WTC11 (cell line): Measurements from ENCODE around the gene TSPAN1. TPM values are rescaled to one million over a fixed set of nuclear protein-coding genes. Genes with fewer than 3 reads are reported as not detected.

Source experiments
- CBFB ChIP-seq: sonication (generic); formaldehyde crosslinking; IDR thresholded peaks from 2 replicates; pipeline ENCODE4 v1.8.1; 2022; ENCODE audit warnings: mild to moderate bottlenecking, low read depth, missing genetic modification reagents
- CREM ChIP-seq: sonication (generic); formaldehyde crosslinking; IDR thresholded peaks from 2 replicates; pipeline ENCODE4 v1.8.1; 2022; ENCODE audit warnings: mild to moderate bottlenecking, missing genetic modification reagents, moderate library complexity
- ELF4 ChIP-seq: sonication (generic); formaldehyde crosslinking; IDR thresholded peaks from 2 replicates; pipeline ENCODE4 v1.8.1; 2022; ENCODE audit warnings: low read depth, mild to moderate bottlenecking, moderate library complexity, missing genetic modification reagents
- GABPB1 ChIP-seq: sonication (generic); formaldehyde crosslinking; IDR thresholded peaks from 2 replicates; pipeline ENCODE4 v1.8.1; 2023; ENCODE audit warnings: mild to moderate bottlenecking, missing genetic modification reagents
- KAT7 ChIP-seq: sonication (generic); formaldehyde crosslinking; IDR thresholded peaks from 2 replicates; pipeline ENCODE4 v1.8.1; 2023; ENCODE audit warnings: missing genetic modification reagents, mild to moderate bottlenecking, borderline replicate concordance
- MXD4 ChIP-seq: fragments of 250-450 bp; sonication (Bioruptor Pico); IDR thresholded peaks from 2 replicates; pipeline ENCODE4 v1.8.0; 2021; ENCODE audit warnings: mild to moderate bottlenecking, moderate library complexity, borderline replicate concordance
- NFATC4 ChIP-seq: fragments of 250-450 bp; sonication (Bioruptor Pico); IDR thresholded peaks from 2 replicates; pipeline ENCODE4 v1.9.0; 2021; ENCODE audit warnings: mild to moderate bottlenecking
- OVOL2 ChIP-seq: fragments of 250-450 bp; sonication (Bioruptor Pico); IDR thresholded peaks from 2 replicates; pipeline ENCODE4 v1.9.0; 2021; ENCODE audit warnings: mild to moderate bottlenecking, borderline replicate concordance
- RELA ChIP-seq: sonication (generic); formaldehyde crosslinking; IDR thresholded peaks from 2 replicates; pipeline ENCODE4 v1.8.1; 2022; ENCODE audit warnings: missing genetic modification reagents, mild to moderate bottlenecking, borderline replicate concordance
- SMAD4 ChIP-seq: sonication (generic); formaldehyde crosslinking; IDR thresholded peaks from 2 replicates; pipeline ENCODE4 v1.8.0; 2022; ENCODE audit warnings: mild to moderate bottlenecking, missing genetic modification reagents
- SOX15 ChIP-seq: fragments of 250-450 bp; sonication (Bioruptor Pico); IDR thresholded peaks from 2 replicates; pipeline ENCODE4 v1.9.0; 2021; ENCODE audit warnings: mild to moderate bottlenecking
- ZNF219 ChIP-seq: sonication (generic); formaldehyde crosslinking; IDR thresholded peaks from 2 replicates; pipeline ENCODE4 v1.8.0; 2023; ENCODE audit warnings: missing genetic modification reagents, mild to moderate bottlenecking, borderline replicate concordance
- ZNF671 ChIP-seq: fragments of 250-450 bp; sonication (Bioruptor Pico); IDR thresholded peaks from 2 replicates; pipeline ENCODE4 v1.8.0; 2021; ENCODE audit warnings: mild to moderate bottlenecking
- total RNA-seq: library from RNA; stranded (reverse); gene quantifications from 3 replicates; pipeline ENCODE4 v1.2.3, GENCODE V29; 2021
- TF ChIP-seq, protein P1 (sequence below): fragments of 250-450 bp; sonication (Bioruptor Pico); IDR thresholded peaks from 2 replicates; pipeline ENCODE4 v1.9.0; 2021; ENCODE audit warnings: mild to moderate bottlenecking, borderline replicate concordance
- TF ChIP-seq, protein P2 (sequence below): sonication (generic); formaldehyde crosslinking; conservative IDR thresholded peaks from 2 replicates; pipeline ENCODE4 v1.8.1; 2023; ENCODE audit warnings: mild to moderate bottlenecking, low read depth, missing genetic modification reagents, moderate library complexity
- TF ChIP-seq, protein P3 (sequence below): fragments of 250-450 bp; sonication (Bioruptor Pico); conservative IDR thresholded peaks from 2 replicates; pipeline ENCODE4 v1.9.0; 2021; ENCODE audit warnings: mild to moderate bottlenecking
- TF ChIP-seq, protein P4 (sequence below): sonication (generic); formaldehyde crosslinking; IDR thresholded peaks from 2 replicates; pipeline ENCODE4 v1.8.0; 2022; ENCODE audit warnings: mild to moderate bottlenecking, missing genetic modification reagents
- TF ChIP-seq, protein P5 (sequence below): sonication (generic); formaldehyde crosslinking; IDR thresholded peaks from 2 replicates; pipeline ENCODE4 v1.8.1; 2022; ENCODE audit warnings: mild to moderate bottlenecking, missing genetic modification reagents, moderate library complexity, borderline replicate concordance
- TF ChIP-seq, protein P6 (sequence below): sonication (generic); formaldehyde crosslinking; IDR thresholded peaks from 2 replicates; pipeline ENCODE4 v1.8.0; 2022; ENCODE audit warnings: mild to moderate bottlenecking, missing genetic modification reagents

TSPAN1 gene
- total RNA-seq, 1 experiment from 2014 or later, result 0.50 TPM

DNA sequence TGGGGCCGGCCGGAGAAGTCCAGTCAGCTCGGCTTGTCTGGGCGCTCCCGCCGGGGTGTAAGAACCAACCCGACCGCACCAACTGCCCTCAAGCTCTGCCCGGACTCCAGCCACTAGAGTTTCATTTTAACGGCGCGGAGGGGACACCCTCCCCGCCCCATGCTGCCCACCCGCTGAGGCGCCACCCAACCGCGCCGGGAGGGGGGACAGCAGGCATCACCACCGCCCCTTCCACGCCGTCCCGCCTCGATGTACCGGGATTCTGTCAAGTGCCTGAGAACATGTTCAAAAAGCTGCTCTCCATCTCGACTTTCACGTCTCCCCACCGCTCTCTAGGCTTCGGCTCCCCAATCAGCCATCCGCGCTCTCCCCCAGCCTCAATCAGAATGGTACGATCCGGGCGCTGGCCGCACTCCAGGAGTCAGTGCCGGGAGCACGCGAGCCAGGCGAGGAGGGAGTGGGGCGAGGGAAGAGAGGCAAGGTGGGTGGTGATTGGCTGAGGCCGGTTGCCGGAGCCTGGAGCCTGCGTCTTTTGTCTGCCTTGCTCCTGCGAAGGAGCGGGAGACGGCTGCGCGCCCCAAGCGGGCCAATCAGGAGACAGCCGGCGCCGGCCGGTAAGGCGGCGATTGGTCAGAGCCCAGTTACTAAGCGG is 42.2 kb upstream of the TSPAN1 start, which contains the start of gene PIK3R3 (continued):
- TF ChIP-seq, protein P1, sequence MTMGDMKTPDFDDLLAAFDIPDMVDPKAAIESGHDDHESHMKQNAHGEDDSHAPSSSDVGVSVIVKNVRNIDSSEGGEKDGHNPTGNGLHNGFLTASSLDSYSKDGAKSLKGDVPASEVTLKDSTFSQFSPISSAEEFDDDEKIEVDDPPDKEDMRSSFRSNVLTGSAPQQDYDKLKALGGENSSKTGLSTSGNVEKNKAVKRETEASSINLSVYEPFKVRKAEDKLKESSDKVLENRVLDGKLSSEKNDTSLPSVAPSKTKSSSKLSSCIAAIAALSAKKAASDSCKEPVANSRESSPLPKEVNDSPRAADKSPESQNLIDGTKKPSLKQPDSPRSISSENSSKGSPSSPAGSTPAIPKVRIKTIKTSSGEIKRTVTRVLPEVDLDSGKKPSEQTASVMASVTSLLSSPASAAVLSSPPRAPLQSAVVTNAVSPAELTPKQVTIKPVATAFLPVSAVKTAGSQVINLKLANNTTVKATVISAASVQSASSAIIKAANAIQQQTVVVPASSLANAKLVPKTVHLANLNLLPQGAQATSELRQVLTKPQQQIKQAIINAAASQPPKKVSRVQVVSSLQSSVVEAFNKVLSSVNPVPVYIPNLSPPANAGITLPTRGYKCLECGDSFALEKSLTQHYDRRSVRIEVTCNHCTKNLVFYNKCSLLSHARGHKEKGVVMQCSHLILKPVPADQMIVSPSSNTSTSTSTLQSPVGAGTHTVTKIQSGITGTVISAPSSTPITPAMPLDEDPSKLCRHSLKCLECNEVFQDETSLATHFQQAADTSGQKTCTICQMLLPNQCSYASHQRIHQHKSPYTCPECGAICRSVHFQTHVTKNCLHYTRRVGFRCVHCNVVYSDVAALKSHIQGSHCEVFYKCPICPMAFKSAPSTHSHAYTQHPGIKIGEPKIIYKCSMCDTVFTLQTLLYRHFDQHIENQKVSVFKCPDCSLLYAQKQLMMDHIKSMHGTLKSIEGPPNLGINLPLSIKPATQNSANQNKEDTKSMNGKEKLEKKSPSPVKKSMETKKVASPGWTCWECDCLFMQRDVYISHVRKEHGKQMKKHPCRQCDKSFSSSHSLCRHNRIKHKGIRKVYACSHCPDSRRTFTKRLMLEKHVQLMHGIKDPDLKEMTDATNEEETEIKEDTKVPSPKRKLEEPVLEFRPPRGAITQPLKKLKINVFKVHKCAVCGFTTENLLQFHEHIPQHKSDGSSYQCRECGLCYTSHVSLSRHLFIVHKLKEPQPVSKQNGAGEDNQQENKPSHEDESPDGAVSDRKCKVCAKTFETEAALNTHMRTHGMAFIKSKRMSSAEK (CRISPR knock-in tag), result no peak
- no peak; the same call in 1 of the 2 replicates for TF ChIP-seq RELA (CRISPR knock-in tag)
- TF ChIP-seq, protein P2, sequence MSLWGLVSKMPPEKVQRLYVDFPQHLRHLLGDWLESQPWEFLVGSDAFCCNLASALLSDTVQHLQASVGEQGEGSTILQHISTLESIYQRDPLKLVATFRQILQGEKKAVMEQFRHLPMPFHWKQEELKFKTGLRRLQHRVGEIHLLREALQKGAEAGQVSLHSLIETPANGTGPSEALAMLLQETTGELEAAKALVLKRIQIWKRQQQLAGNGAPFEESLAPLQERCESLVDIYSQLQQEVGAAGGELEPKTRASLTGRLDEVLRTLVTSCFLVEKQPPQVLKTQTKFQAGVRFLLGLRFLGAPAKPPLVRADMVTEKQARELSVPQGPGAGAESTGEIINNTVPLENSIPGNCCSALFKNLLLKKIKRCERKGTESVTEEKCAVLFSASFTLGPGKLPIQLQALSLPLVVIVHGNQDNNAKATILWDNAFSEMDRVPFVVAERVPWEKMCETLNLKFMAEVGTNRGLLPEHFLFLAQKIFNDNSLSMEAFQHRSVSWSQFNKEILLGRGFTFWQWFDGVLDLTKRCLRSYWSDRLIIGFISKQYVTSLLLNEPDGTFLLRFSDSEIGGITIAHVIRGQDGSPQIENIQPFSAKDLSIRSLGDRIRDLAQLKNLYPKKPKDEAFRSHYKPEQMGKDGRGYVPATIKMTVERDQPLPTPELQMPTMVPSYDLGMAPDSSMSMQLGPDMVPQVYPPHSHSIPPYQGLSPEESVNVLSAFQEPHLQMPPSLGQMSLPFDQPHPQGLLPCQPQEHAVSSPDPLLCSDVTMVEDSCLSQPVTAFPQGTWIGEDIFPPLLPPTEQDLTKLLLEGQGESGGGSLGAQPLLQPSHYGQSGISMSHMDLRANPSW, result no peak
- TF ChIP-seq ELF4 (CRISPR knock-in tag), result no peak
- TF ChIP-seq, protein P3, sequence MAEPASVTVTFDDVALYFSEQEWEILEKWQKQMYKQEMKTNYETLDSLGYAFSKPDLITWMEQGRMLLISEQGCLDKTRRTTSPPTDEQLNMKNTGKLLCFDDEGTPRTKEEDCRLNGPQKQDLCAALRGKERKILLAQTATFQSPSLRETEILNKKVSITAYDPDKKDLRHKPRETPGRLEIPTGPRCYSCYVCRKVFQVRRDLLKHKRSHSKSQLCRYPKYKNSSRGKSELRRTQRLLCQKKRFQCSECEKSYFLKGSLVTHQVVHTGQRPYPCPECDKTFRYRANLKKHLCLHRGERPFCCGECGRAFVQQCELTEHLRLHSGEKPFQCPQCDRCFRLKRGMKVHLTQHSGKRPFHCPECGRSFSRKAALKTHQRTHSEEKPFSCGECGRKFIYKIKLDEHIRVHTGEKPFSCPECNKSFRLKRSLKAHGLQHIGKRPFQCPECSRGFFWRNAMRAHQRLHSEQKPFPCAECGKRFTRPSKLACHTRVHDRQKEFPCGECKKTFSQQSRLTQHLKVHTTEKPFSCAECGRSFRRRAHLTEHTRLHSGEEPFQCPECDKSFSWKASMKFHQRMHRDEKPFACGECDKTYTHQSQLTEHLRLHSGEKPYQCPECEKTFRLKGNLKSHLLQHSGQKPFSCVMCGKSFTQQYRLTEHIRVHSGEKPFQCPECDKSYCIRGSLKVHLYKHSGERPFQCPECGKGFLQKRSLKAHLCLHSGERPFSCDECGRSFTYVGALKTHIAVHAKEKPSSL, result no peak
- TF ChIP-seq, protein P4, sequence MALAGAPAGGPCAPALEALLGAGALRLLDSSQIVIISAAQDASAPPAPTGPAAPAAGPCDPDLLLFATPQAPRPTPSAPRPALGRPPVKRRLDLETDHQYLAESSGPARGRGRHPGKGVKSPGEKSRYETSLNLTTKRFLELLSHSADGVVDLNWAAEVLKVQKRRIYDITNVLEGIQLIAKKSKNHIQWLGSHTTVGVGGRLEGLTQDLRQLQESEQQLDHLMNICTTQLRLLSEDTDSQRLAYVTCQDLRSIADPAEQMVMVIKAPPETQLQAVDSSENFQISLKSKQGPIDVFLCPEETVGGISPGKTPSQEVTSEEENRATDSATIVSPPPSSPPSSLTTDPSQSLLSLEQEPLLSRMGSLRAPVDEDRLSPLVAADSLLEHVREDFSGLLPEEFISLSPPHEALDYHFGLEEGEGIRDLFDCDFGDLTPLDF, result peak; percentile 44
- TF ChIP-seq MXD4 (CRISPR knock-in tag), result no peak
- TF ChIP-seq ZNF671 (CRISPR knock-in tag), result no peak
- TF ChIP-seq KAT7, result no peak
- 0 out of 2 replicates have a peak, but pooled peaks have one; percentile 76 for TF ChIP-seq CREM (CRISPR knock-in tag)
- TF ChIP-seq CBFB, result no peak
- TF ChIP-seq ZNF219 (CRISPR knock-in tag), result peak; percentile 48
- TF ChIP-seq GABPB1 (CRISPR knock-in tag), result 0 out of 2 replicates have a peak, but pooled peaks have one; percentile 58
- no peak for TF ChIP-seq SMAD4 (CRISPR knock-in tag)
- TF ChIP-seq, protein P5, sequence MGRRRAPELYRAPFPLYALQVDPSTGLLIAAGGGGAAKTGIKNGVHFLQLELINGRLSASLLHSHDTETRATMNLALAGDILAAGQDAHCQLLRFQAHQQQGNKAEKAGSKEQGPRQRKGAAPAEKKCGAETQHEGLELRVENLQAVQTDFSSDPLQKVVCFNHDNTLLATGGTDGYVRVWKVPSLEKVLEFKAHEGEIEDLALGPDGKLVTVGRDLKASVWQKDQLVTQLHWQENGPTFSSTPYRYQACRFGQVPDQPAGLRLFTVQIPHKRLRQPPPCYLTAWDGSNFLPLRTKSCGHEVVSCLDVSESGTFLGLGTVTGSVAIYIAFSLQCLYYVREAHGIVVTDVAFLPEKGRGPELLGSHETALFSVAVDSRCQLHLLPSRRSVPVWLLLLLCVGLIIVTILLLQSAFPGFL (CRISPR knock-in tag), result peak; percentile 41; the same call in 1 of the 2 replicates
- no peak for TF ChIP-seq OVOL2 (CRISPR knock-in tag)
- no peak for TF ChIP-seq NFATC4 (CRISPR knock-in tag)
- TF ChIP-seq, protein P6, sequence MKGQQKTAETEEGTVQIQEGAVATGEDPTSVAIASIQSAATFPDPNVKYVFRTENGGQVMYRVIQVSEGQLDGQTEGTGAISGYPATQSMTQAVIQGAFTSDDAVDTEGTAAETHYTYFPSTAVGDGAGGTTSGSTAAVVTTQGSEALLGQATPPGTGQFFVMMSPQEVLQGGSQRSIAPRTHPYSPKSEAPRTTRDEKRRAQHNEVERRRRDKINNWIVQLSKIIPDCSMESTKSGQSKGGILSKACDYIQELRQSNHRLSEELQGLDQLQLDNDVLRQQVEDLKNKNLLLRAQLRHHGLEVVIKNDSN, result peak; percentile 77; the same call in 1 of the 2 replicates
- no peak for TF ChIP-seq SOX15 (CRISPR knock-in tag)
